Fibroblast of peridontal ligament (primary cell): ENCODE results near the gene TRHDE.
"Not testable (repeated sequence)": the region's sequence is repeated elsewhere in the genome, so short reads cannot be mapped to it uniquely, and the experiment has no call there.

ENCODE experiments used
- DNase-seq: peaks from one replicate; pipeline ENCODE4 v3.0.0-alpha.2; 2010; ENCODE audit errors: extremely low read depth

TRHDE gene

GRCh38 chr12:72511906-72512305 lies 239.7 kb downstream of the TRHDE start:
- DNase-seq, result peak; percentile 62

GRCh38 chr12:72520044-72520678 lies 248.0 kb downstream of the TRHDE start:
- not testable (repeated sequence) for DNase-seq

GRCh38 chr12:72521326-72521725 lies 249.2 kb downstream of the TRHDE start:
- no peak for DNase-seq

GRCh38 chr12:72522411-72522810 lies 250.2 kb downstream of the TRHDE start:
- DNase-seq, result no peak

GRCh38 chr12:72523754-72524153 lies 251.6 kb downstream of the TRHDE start:
- DNase-seq, result no peak

- DNase-seq, result no peak
Observed at GRCh38 chr12:72535212-72535990, 263.2 kb downstream of the TRHDE start.

- no peak for DNase-seq
Observed at GRCh38 chr12:72540811-72541210, 268.6 kb downstream of the TRHDE start.

GRCh38 chr12:72543777-72544467 lies 271.8 kb downstream of the TRHDE start:
- DNase-seq, result no peak

GRCh38 chr12:72546106-72546505 lies 273.9 kb downstream of the TRHDE start:
- peak; percentile 39 for DNase-seq

GRCh38 chr12:72547573-72547972 lies 275.4 kb downstream of the TRHDE start:
- DNase-seq, result peak; percentile 22

- no peak for DNase-seq
Observed at GRCh38 chr12:72549184-72549583, 277.0 kb downstream of the TRHDE start.

- DNase-seq, result no peak
Observed at GRCh38 chr12:72560003-72560769, 288.0 kb downstream of the TRHDE start.

- DNase-seq, result no peak
Observed at GRCh38 chr12:72570601-72571000, 298.4 kb downstream of the TRHDE start.

GRCh38 chr12:72574138-72574537 lies 302.0 kb downstream of the TRHDE start:
- DNase-seq, result no peak

GRCh38 chr12:72578327-72578726 lies 306.2 kb downstream of the TRHDE start:
- no peak for DNase-seq

- DNase-seq, result no peak
Observed at GRCh38 chr12:72586456-72586855, 314.3 kb downstream of the TRHDE start.

GRCh38 chr12:72602581-72602980 lies 330.4 kb downstream of the TRHDE start:
- peak; percentile 46 for DNase-seq

GRCh38 chr12:72605975-72606374 lies 333.8 kb downstream of the TRHDE start:
- DNase-seq, result no peak

- no peak for DNase-seq
Observed at GRCh38 chr12:72610342-72610741, 338.2 kb downstream of the TRHDE start.

GRCh38 chr12:72610854-72611358 lies 338.7 kb downstream of the TRHDE start:
- DNase-seq, result no peak

GRCh38 chr12:72612171-72612570 lies 340.0 kb downstream of the TRHDE start:
- no peak for DNase-seq

GRCh38 chr12:72618764-72619163 lies 346.6 kb downstream of the TRHDE start:
- no peak for DNase-seq
